NCI-H345 treated with DMSO at 0.1 percent for 48 hours (cell line): ENCODE results near the gene GPR173.

Experiments
- DNase-seq: peaks from one replicate; lab custom pipeline; 2025; ENCODE audit not compliant: unreplicated experiment; lab: John Stamatoyannopoulos, UW

GPR173 gene

GRCh38 chrX:53088136-53088974 lies 39.8 kb downstream of the GPR173 start:
- no peak for DNase-seq

- peak; percentile 18 for DNase-seq
Observed at GRCh38 chrX:53089224-53089842, 40.7 kb downstream of the GPR173 start.

- DNase-seq, result no peak
Observed at GRCh38 chrX:53089925-53090324, 41.3 kb downstream of the GPR173 start.

- no peak for DNase-seq
Observed at GRCh38 chrX:53091354-53091753, 42.8 kb downstream of the GPR173 start.

- peak; percentile 20 for DNase-seq
Observed at GRCh38 chrX:53093177-53093655, 44.6 kb downstream of the GPR173 start.

- peak; percentile 87 for DNase-seq
Observed at GRCh38 chrX:53093748-53094581, 45.4 kb downstream of the GPR173 start, which contains the start of gene KANTR. TSS of gene KANTR (plus strand) at chrX:53094142. CDS start at chrX:53124273, 30,131 bp downstream.

GRCh38 chrX:53094582-53094905 lies 46.0 kb downstream of the GPR173 start:
- no peak for DNase-seq

GRCh38 chrX:53095796-53096195 lies 47.2 kb downstream of the GPR173 start:
- DNase-seq, result no peak

GRCh38 chrX:53114864-53115549 lies 66.4 kb downstream of the GPR173 start:
- DNase-seq, result no peak

- no peak for DNase-seq
Observed at GRCh38 chrX:53115550-53115874, 66.9 kb downstream of the GPR173 start.

- DNase-seq, result no peak
Observed at GRCh38 chrX:53116101-53116500, 67.5 kb downstream of the GPR173 start.

- DNase-seq, result no peak
Observed at GRCh38 chrX:53122013-53122412, 73.4 kb downstream of the GPR173 start.

- no peak for DNase-seq
Observed at GRCh38 chrX:53125506-53125905, 76.9 kb downstream of the GPR173 start.

GRCh38 chrX:53126377-53126776 lies 77.8 kb downstream of the GPR173 start:
- no peak for DNase-seq

- no peak for DNase-seq
Observed at GRCh38 chrX:53128097-53128749, 79.6 kb downstream of the GPR173 start.
